OCI-LY3 (cell line): Measurements from ENCODE around the gene SRPK3.
A peak's percentile ranks its signal among the peaks of the same experiment; 100 is the strongest.

Experiments used
- H2AFZ ChIP-seq: fragments of 200-600, 300-600 bp; shearing (Covaris generic); 2 replicates; pipeline ENCODE4 v1.6.0; 2014; ENCODE audit warnings: antibody characterized with exemption, low read depth, low read length
- H3K27ac ChIP-seq: fragments of 200-600, 300-600 bp; sonication (generic); 2 replicates; pipeline ENCODE4 v1.5.1; 2014; ENCODE audit warnings: mild to moderate bottlenecking, low read length, moderate library complexity, mixed read lengths
- H3K27me3 ChIP-seq: fragments of 200-600, 300-600 bp; sonication (generic); 2 replicates; pipeline ENCODE4 v1.6.1; 2014; ENCODE audit warnings: low read depth, low read length, mixed read lengths
- H3K36me3 ChIP-seq: fragments of 200-600, 300-600 bp; sonication (generic); replicated peaks from 2 replicates; pipeline ENCODE3; 2014; ENCODE audit warnings: low read depth, low read length, mixed read lengths
- H3K4me1 ChIP-seq: fragments of 300-600, 200-600 bp; sonication (generic); 2 replicates; pipeline ENCODE4 v1.6.1; 2014; ENCODE audit warnings: low read length, mixed read lengths
- H3K4me2 ChIP-seq: fragments of 200-600, 300-600 bp; sonication (generic); 2 replicates; pipeline ENCODE4 v1.6.1; 2014; ENCODE audit warnings: low read length, mixed read lengths
- H3K4me3 ChIP-seq: fragments of 300-600, 200-600 bp; sonication (generic); 2 replicates; pipeline ENCODE4 v1.5.1; 2014; ENCODE audit warnings: antibody characterized with exemption, mild to moderate bottlenecking, low read length, moderate library complexity
- H3K79me2 ChIP-seq: fragments of 300-600, 200-600 bp; shearing (Covaris generic); 2 replicates; pipeline ENCODE4 v1.6.1; 2014; ENCODE audit warnings: mild to moderate bottlenecking, low read length, mixed read lengths
- H3K9ac ChIP-seq: fragments of 300-600, 200-600 bp; shearing (Covaris generic); 2 replicates; pipeline ENCODE4 v1.6.0; 2014; ENCODE audit warnings: mild to moderate bottlenecking, low read length, moderate library complexity
- H3K9me3 ChIP-seq: fragments of 200-600, 300-600 bp; shearing (Covaris generic); 2 replicates; pipeline ENCODE4 v1.6.1; 2014; ENCODE audit warnings: low read length, mixed read lengths; ENCODE audit not compliant: insufficient read depth
- H4K20me1 ChIP-seq: fragments of 200-600, 300-600 bp; sonication (generic); 2 replicates; pipeline ENCODE4 v1.6.1; 2016; ENCODE audit warnings: low read length, mixed read lengths; ENCODE audit not compliant: insufficient read depth
- CTCF ChIP-seq: fragments of 200-600, 300-600 bp; sonication (generic); IDR thresholded peaks from 2 replicates; pipeline ENCODE4 v1.5.1; 2014; ENCODE audit warnings: antibody characterized with exemption, low read length, low read depth
- EZH2phosphoT487 ChIP-seq: fragments of 200-600 bp; shearing (Covaris generic); IDR thresholded peaks from 2 replicates; pipeline ENCODE4 v1.6.1; 2018; ENCODE audit warnings: antibody characterized with exemption, mixed run types, low read depth

The SRPK3 gene

DNA sequence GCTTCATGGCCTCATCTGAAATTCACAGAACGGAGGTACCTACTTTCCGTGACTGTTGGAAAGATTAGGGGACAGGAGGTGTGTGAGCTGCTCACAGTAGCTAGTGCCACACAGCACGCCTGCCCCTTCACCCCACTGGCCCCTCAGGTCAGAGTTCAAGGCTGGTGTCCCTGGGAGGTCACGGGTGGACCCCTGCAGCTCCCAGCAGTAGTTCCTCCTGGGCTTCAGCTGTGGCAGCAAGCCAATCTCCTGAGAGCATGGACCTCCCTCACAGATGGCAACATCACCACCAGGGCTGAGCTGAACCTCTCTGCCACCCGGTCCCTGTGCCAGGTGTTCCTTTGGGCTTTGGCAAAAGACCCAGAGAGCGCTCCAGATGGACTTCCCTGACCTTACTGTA is 11.5 kb downstream of the SRPK3 start:
- Histone ChIP-seq H3K36me3 (peaks cover 19% of the 10 kb centered on the region), H3K79me2 (peaks cover 56% of the 10 kb centered on the region), H3K4me1 (peaks cover 18% of the 10 kb centered on the region), H3K27ac (no peak overlapping the region), H3K4me3 (no peak overlapping the region), H3K9ac (no peak overlapping the region), H4K20me1 (peaks cover 5% of the 10 kb centered on the region; the same call in 1 of the 2 replicates), H3K4me2 (no peak overlapping the region), H2AFZ (no peak overlapping the region), H3K27me3 (no peaks in the 10 kb centered on the region), H3K9me3 (no peaks in the 10 kb centered on the region)
- TF ChIP-seq CTCF (no peak), EZH2phosphoT487 (no peak)

- Histone ChIP-seq H3K79me2 (peaks cover 56% of the 10 kb centered on the region), H3K36me3 (peaks cover 22% of the 10 kb centered on the region), H3K4me2 (peak overlapping the region; percentile 92), H3K27ac (peak overlapping the region; percentile 80), H2AFZ (no peak overlapping the region), H3K9ac (peak overlapping the region; percentile 83), H3K27me3 (no peaks in the 10 kb centered on the region), H3K9me3 (no peaks in the 10 kb centered on the region), H3K4me3 (peak overlapping the region; percentile 96), H4K20me1 (peaks cover 5% of the 10 kb centered on the region; the same call in 1 of the 2 replicates), H3K4me1 (peaks cover 18% of the 10 kb centered on the region)
- TF ChIP-seq EZH2phosphoT487: no peak
- TF ChIP-seq CTCF: no peak
Observed at GRCh38 chrX:153793291-153793690, 12.4 kb downstream of the SRPK3 start.

DNA sequence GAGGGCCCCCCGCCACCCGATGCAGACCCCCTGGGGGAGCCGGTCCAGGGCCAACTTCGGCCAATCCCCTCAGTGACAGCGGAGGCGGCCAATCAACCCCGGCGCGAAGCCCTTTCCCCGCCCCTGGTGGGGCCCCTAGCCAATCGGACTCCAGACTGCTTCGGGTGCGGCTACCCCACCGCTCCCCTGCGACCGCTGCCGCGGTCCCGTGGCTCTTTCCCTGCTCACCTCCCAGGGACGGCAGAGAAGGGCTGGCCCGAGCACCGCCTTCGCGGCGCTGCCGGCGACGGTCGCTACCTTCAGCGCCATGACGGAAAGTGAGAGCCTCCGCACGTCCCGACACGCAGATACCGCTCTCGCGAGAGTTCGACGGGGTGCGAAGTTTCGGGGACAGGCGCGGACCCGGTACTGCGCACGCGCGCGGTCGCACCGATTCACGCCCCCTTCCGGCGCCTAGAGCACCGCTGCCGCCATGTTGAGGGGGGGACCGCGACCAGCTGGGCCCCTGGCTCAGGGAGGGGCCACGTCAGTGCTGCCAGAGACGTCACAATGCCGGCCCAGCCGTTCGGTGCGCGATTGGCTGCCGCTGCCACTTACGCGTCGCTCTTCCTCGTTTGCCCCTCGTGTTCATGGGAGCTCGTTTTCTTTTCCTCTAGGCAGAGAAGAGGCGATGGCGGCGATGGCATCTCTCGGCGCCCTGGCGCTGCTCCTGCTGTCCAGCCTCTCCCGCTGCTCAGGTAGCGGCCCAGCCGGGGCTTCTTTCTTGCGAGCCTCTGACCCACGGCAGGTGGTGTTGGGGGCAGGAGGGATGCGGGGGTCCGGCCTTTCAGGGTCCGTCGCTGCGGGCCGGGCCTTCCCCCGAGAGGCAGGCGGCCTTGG is 13.4 kb downstream of the SRPK3 start, which contains the start of the genes IDH3G and SSR4:
Gene IDH3G (minus strand): TSS at position 358 of the 879 bp plus-strand sequence. CDS start 49 bp downstream, at position 309.
Gene SSR4 (plus strand): TSS at position 651 of the 879 bp plus-strand sequence. CDS start 20 bp downstream, at position 671.
- TF ChIP-seq CTCF (no peak), EZH2phosphoT487 (no peak)
- Histone ChIP-seq H4K20me1 (peaks cover 5% of the 10 kb centered on the region; the same call in 1 of the 2 replicates), H3K36me3 (peaks cover 27% of the 10 kb centered on the region), H3K4me2 (peak within 1 kb of the TSS; percentile 95), H3K9ac (peak within 1 kb of the TSS; percentile 99), H3K4me1 (peaks cover 18% of the 10 kb centered on the region), H3K79me2 (peaks cover 56% of the 10 kb centered on the region), H3K4me3 (peak within 1 kb of the TSS; percentile 96), H3K27ac (peak within 1 kb of the TSS; percentile 80), H3K27me3 (no peaks in the 10 kb centered on the region), H2AFZ (no peak within 1 kb of the TSS), H3K9me3 (no peaks in the 10 kb centered on the region)
